Measurements from ENCODE around the gene ZMYND15.
"Not testable (repeated sequence)": the region's sequence is repeated elsewhere in the genome, so short reads cannot be mapped to it uniquely, and the experiment has no call there.

The ZMYND15 gene, protein sequence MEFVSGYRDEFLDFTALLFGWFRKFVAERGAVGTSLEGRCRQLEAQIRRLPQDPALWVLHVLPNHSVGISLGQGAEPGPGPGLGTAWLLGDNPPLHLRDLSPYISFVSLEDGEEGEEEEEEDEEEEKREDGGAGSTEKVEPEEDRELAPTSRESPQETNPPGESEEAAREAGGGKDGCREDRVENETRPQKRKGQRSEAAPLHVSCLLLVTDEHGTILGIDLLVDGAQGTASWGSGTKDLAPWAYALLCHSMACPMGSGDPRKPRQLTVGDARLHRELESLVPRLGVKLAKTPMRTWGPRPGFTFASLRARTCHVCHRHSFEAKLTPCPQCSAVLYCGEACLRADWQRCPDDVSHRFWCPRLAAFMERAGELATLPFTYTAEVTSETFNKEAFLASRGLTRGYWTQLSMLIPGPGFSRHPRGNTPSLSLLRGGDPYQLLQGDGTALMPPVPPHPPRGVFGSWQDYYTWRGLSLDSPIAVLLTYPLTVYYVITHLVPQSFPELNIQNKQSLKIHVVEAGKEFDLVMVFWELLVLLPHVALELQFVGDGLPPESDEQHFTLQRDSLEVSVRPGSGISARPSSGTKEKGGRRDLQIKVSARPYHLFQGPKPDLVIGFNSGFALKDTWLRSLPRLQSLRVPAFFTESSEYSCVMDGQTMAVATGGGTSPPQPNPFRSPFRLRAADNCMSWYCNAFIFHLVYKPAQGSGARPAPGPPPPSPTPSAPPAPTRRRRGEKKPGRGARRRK

DNA sequence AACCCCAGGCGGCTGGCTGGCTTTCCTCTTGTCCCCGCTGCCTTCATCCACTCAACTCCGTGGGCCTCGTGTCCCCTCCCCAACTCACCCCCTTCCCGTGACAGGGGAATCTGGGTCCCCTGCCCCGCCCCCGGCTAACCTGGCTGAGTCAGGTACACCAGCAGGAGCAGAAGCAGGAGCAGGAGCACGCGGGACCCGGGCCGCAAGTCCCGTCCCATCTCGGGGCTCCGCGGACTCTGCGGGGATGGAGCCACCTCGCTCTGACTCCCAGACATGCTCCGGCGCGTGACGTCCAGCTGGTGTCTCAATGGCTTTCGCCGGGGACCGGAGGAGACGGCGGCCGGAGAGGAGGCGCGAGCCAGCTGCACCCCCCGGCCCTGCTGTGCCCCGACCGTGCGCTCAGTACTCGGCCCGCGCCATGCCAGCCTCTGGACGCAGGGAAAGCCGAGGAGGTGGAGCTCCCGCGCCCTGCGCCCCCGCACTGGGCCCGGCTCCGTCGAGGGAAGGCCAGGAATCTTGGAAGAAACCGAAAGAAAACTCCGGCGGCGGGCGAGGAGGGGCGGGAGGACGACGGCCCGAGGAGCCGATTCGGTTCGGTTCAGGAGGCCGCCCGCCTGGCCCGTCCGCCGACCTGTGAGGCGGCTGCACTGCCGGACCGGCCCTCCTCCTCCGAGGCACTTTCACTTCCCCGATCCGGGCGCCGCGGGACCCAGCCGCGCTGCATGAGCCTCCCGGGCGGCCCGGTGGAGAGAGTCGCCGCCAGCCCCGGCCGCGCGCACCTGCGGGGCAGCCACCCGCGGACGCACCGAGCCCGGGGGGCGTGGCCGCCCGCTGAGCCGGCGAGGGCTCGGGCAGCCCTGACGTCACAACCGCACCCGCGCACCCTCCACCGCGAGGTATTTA, at the start of gene ZMYND15, which contains the start of gene CXCL16:
Gene ZMYND15 (plus strand): TSS at position 712 of the 903 bp plus-strand sequence. CDS start 716 bp downstream, outside the sequence.
Gene CXCL16 (minus strand): TSS at position 807 of the 903 bp plus-strand sequence. CDS start 589 bp downstream, at position 218.
- peak; percentile 36 to 41 for DNase-seq (ENCODE audit: low read depth in 2 of 2)

DNA sequence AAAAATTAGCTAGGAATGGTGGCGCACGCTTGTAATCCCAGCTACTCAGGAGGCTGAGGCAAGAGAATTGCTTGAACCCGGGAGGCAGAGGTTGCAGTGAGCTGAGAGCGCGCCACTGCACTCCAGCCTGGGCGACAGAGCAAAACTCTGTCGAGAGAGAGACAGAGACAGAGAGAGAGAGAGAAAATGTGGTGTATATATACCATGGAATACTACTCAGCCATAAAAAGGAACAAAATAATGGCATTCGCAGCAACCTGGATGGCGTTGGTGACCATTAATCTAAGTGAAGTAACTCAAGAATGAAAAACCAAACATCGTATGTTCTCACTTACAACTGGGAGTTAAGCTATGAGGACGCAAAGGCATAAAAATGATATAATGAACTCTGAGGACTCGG, 49.8 kb upstream of the ZMYND15 start:
- DNase-seq (ENCODE audit: low read depth in 2 of 2), result not testable (repeated sequence)

DNA sequence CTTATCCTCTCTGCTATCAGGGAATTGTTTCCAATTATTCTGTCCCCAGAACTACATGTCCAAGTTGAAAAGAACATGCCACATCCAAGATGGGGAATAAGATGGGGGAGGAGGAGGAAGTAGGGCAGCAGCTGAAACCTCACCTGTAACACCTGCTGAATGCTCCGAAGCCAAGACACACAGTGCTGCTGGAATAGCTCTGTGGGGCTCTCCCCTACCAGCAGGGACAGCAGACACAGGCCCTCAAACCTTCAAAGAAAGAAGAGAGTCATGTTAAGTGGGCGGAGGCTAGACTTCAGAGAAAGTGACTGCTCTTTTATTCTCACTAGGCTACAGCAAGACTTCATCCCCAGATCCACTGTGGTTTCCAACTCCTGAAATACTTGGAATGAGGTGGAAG, 48.9 kb upstream of the ZMYND15 start:
- DNase-seq (ENCODE audit: low read depth in 2 of 2), result no peak

DNA sequence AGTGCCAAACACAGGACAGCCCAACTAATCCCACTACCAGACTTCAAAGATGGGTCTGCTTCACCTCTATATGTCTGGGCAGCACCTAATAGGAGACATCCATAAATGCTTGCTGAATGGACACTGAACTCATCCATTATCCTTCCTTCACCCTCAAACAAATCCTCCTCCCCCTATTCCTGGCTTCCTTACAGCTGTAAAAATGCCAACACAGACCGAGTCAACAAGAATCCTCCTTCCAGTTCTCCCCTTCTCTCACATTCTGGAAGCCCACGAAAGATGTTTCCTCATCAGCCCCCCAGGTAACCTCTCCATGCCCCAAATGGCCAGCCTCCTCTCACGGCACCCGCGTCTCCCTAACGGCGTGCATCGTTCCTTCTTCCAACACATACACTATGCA, 47.9 kb upstream of the ZMYND15 start:
- DNase-seq (ENCODE audit: low read depth in 2 of 2), result no peak

DNA sequence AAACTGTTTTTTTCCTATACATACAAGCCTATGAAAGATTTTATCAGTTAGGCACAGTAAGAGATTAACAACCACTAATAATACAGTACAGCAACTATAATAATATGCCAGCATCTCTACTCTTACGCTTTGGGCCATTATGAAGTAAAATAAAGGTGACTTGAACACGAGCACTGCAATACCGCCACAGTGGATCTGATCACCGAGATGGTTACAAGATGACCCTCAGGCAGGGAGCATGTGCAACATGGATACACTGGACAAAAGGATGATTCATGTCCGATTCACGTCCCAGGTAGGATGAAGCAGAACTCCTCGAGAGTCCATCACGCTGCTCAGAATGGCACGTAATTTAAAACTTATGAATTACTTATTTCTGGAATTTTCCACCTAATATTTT, 46.2 kb upstream of the ZMYND15 start:
- no peak for DNase-seq (ENCODE audit: low read depth in 2 of 2)

DNA sequence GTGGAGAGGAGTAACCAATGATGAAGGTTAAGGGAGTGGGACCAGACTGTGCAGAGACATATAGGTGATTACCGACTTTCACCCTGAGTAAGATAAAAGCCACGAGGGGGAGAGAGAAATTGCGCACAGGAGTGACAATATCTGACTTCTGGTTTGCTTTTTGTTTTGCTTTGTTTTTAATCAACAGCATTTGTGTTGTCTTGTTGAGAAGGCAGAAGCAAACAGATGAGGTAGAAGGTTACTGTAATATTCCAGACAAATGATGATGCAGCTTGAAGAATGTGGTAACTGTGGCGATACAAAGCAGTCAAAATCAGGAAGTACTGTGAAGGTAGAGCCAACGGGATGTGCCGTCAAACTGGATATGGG, 43.2 kb upstream of the ZMYND15 start:
- DNase-seq (ENCODE audit: low read depth in 2 of 2), result no peak

DNA sequence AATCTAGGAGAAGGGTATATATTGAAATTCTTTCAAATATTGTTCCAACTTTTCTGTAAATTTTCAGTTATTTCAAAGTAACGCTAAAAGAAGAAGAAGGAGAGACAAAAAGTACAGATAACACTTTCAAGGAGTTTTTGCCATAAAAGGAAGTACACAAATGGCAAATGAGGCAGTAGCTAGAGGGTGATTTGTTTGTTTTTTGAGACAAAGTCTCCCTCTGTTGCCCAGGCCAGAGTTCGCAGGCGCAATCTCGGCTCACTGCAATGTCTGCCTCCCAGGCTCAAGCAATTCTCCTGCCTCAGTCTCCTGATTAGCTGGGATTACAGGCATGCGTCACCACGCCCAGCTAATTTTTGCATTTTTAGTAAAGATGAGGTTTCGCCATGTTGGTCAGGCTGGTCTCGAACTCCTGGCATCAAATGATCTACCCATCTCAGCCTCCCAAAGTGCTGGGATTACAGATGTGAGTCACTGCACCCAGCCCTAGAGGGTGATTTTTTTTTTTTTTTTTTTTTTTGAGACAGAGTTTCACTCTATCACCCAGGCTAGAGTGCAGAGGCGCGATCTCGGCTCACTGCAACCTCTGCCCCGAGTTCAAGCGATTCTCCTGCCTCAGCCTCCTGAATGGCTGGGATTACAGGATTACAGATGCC, 40.1 kb upstream of the ZMYND15 start:
- not testable (repeated sequence) for DNase-seq (ENCODE audit: low read depth in 2 of 2)

DNA sequence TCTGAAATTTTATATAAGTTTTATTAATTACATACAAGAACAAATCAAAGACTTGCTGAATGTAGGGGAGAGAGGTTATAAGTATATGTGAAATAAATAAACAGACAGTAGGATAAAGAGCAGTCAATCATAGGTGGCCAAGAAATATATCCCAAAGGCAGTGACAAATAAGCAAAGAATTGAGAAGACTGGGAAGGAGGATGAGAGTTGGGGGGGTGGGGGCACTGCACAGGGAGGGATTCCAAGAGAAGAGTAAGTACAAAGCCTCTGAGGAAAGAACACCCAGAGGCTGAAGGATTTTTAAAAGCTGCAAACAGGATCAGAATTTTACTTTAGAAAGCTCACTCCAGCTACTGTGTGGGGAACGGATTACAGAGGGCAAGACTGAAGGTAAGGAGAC, 38.5 kb upstream of the ZMYND15 start:
- DNase-seq (ENCODE audit: low read depth in 2 of 2), result no peak

DNA sequence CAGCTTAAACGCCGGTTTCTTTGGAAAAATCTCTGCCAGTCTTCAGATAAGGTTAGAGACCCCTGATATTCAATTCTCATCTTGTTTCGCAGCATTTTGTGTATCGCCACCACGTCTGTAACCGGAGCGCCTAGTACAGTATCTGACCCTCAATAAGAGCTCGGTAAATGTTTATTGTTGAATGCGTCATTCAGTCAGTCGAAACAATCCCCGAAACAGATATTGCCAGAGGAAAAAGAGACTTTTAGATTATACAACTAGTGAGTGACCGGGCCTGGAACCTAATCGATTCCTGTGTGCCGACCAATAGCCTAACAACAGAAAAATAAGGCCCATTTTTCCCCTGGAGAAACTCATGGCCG, 36.3 kb upstream of the ZMYND15 start:
- DNase-seq (ENCODE audit: low read depth in 2 of 2), result no peak

DNA sequence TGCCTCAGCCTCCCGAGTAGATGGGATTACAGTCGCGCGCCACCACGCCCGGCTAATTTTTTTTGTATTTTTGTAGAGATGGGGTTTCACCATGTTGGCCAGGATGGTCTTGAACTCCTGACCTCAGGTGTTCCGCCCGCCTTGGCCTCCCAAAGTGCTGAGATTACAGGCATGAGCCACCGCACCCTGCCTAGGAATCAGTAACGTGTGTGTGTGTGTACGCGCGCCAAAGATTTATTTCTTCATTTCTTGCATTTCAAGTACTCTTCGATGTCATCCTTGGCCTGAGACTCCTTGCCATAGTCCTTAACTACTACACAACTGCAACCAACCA, 35.1 kb upstream of the ZMYND15 start:
- not testable (repeated sequence) for DNase-seq (ENCODE audit: low read depth in 2 of 2)

DNA sequence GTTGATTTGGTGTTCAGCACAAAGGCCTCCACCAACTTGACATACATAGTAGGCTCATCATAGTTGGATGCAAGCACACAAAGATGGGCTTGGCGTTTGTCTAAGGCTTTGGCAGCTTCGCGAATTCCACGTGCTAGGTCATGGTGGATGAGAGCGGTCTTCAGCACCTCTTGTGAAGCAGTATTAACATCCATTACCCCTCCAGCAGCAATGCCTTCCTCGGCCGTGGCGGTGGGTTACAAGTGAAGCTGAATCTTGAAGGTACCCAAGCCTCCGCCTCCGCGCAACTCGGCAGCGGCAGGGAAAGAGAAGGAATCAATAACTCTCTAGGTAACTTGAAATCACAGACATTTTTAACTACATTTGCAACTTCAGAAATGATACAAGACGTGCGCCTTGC, 34.6 kb upstream of the ZMYND15 start:
- no peak for DNase-seq (ENCODE audit: low read depth in 2 of 2)

DNA sequence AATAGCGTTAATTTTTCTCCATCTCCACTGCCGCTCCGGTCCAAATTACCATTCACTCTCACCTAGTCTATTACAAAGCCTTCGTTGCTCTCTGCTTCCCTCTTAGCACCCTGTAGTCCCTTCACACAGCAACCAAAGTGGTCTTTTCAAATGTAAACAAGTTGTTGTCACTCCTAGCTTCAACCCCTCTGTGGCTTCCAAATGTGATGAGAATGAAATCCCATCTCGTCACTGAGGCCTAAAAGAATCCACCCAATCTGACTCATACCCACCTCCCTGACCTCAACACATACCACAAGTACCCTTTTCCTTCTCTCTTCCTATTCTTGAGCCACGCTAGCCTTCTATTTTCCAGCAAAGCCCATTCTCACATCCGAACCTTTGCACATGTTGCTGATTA, 33.5 kb upstream of the ZMYND15 start:
- no peak for DNase-seq (ENCODE audit: low read depth in 2 of 2)

DNA sequence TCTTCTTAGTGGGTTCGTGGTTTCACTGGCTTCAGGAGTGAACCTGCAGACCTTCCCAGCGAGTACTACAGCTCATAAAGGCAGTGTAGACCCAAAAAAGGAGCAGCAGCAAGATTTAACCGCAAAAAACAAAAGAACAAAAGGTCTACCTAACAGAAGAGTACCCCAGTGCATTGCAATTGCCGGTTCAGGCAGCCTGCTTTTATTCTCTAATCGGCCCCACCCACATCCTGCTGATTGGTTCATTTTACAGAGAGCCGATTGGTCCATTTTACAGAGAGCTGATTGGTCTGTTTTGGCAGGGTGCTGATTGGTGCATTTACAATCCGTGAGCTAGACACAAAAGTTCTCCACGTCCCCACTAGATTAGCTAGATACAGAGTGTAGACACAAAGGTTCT, 31.2 kb upstream of the ZMYND15 start:
- DNase-seq (ENCODE audit: low read depth in 2 of 2), result peak; percentile 46 to 57

DNA sequence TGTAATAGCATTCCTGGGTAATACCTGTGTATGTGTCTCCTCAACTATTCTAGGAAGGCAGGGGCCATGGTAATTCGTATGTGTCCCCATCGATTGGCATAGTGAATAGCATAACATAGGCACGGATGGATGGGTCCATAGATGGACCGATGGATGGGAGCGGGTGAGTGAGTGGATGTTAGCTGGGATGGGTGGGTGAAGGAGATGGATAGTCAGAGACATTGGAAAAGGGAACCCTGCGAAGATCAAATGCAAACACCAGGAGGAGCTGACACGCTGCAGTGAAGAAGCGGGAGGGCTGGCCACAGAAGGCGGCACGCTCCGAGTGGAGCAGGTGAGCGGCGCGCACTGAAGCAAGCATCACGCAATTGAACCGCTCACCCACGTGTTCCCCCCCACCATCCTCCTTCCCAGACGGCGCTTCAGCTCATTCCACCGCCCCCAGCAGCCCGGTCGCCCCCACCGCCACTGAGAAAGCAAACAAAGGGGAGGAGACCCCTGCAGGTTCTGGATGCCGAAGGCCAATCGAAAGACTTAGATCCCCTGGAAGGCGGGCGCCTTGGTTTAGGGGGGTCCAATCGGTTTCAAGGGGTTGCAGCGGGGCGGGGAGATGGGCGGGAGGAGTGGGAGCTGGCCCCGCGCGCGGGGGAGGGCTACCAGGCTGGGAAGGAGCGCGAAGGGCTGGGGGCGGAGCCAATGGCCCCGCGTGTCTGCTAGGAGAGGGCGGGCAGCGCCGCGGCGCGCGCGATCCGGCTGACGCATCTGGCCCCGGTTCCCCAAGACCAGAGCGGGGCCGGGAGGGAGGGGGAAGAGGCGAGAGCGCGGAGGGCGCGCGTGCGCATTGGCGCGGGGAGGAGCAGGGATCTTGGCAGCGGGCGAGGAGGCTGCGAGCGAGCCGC, 29.6 kb upstream of the ZMYND15 start, which contains the start of gene ARRB2:
Gene ARRB2 (plus strand): TSS at position 839 of the 899 bp plus-strand sequence. CDS start 90 bp downstream, outside the sequence.
- DNase-seq (ENCODE audit: low read depth in 2 of 2), result peak; percentile 95 to 97

DNA sequence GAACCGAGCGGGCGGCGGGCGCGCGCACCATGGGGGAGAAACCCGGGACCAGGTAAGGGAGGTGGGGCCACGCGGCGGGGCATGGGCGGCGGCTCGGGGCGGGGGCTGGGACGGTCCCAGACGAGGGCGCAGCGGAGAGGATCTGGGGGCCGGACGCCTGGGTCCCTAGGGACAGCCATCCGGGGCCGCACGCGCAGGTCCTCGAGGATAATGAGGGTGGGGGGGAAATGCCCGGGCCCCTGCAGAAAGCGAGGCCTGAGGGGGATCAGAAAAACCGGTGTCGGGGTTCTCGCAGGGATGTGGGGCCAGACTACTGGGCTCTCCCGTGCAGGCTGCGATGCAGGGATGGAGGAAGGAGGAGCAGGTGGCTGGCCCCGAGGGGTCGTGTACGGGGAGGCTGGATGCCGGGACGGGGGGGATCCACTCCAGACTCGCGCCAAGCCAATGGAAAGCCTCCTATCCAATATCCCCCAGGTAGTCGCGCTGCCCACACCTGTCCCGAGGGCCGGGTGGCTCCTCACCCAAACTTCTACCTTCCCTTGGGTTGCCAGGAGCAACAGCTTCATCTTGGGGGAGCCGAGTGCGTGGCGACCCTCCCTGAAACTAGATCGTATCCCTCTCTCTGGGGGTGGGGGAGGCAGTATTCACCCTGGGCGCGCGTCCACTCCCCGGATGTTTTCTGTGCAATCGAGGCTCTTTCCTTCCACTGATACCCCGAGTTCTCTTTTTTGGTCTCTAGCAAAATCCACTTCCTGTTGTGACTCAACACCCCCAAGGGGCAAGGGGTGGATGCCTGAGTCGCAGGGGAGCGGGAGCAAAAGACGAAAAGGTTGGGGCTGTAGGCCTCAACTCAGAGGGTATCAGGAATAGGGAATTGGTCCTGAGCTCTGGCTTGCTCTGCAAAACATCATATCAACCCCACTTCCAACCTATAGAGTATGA, 28.7 kb upstream of the ZMYND15 start:
- DNase-seq (ENCODE audit: low read depth in 2 of 2), result peak in 1 of 2 donors; percentile 13

DNA sequence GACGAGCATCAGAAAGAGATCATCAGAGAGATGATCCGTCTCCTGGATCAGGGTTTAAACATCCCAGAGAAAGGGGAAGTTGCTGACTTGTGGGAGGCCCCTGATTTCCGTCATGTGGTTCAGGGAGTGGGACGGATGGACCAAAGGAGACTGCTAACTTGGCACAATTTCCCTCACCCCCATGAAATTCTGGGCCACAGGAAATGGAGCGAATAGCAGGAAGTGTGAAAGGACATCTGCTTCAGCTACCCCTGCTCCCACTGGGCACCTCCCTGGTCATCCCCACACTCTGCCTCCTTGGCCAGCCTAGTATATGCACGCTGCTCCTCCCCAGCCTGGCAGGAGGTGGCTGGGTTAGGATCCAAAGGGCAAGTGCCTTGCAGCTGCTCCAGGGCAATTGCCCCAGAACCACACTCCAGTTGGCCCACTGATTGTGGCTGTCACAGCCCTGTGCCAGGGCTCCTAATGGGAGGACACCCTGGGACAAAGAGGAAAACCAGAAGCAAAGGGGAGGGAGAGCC, 27.9 kb upstream of the ZMYND15 start:
- DNase-seq (ENCODE audit: low read depth in 2 of 2), result no peak

DNA sequence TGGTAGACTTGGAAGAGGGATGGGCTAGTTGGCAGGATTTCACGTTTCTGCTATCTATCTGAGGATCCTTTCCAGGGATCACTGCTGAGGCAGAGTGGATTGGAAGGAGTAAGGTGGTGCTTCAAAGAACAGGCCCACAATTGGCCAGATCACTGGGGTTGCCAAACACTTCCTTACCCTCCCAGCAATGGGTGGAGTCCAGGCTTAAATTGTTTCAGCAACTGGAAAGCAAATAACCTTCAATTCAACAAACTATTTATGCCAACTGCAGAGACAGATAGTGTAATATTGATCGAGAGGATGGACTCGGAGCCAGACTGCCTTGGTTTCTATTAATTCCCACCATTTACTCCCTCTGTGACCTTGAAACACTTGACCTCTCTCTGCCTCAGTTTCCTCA, 27.1 kb upstream of the ZMYND15 start:
- DNase-seq (ENCODE audit: low read depth in 2 of 2), result no peak

DNA sequence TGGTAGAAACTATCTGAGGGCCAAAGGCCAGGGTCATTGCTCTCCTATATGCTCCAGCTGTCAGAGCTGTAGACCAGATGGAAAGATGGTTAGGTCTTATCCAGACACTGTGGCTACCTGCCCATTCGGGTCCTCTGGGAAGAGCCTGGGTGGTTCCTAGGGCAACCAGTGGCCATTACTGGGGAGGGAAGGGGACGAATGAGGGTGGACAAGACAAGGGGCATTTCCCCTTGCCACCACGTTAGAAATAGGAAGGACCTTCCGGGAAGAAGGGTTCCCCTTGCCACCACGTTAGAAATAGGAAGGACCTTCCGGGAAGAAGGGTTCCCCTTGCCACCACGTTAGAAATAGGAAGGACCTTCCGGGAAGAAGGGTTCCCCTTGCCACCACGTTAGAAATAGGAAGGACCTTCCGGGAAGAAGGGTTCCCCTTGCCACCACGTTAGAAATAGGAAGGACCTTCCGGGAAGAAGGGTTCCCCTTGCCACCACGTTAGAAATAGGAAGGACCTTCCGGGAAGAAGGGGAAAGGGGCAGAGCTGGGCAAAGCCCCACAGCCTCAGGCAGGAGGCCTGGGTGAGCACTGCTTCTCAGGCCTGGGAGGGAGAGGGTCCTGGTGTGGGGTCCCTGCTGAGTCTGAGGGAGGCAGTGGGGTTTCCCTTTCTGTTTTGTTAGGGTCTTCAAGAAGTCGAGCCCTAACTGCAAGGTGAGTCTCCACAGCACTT, 25.1 kb upstream of the ZMYND15 start:
- DNase-seq (ENCODE audit: low read depth in 2 of 2), result not testable (repeated sequence)
